Suprapubic skin (tissue), 4 donors: ENCODE measurements around the gene MICAL2. TPM values are rescaled to one million over a fixed set of nuclear protein-coding genes. Genes with fewer than 3 reads are reported as not detected.
A peak's percentile ranks its signal among the peaks of the same experiment; 100 is the strongest.

Experiments used
- DNase-seq, 2 donors: peaks; one replicate each; pipeline ENCODE4 v3.0.0-alpha.2; 2019; ENCODE audit warnings: low spot score in 2 of 2
- H3K27ac ChIP-seq: fragments of 200-600 bp; sonication (generic); one replicate; pipeline ENCODE4 v1.5.1; 2019
- H3K27me3 ChIP-seq: fragments of 200-600 bp; sonication (generic); one replicate; pipeline ENCODE4 v1.5.1; 2019
- H3K36me3 ChIP-seq: fragments of 200-600 bp; sonication (generic); one replicate; pipeline ENCODE4 v1.5.1; 2019
- H3K4me1 ChIP-seq: fragments of 200-600 bp; sonication (generic); one replicate; pipeline ENCODE4 v1.5.1; 2019
- H3K4me3 ChIP-seq: fragments of 200-600 bp; sonication (generic); one replicate; pipeline ENCODE4 v1.5.1; 2019; ENCODE audit warnings: mild to moderate bottlenecking
- H3K9me3 ChIP-seq: fragments of 200-600 bp; sonication (generic); one replicate; pipeline ENCODE4 v1.5.1; 2019
- EP300 ChIP-seq: sonication (generic); formaldehyde crosslinking; IDR thresholded peaks from one replicate; pipeline ENCODE4 v1.6.1; 2017; ENCODE audit warnings: antibody characterized with exemption
- POLR2A ChIP-seq, 2 donors: fragments of 450-650 bp; IDR thresholded peaks; one replicate each; pipeline ENCODE4 v1.6.1; 2017; ENCODE audit warnings: antibody characterized with exemption in 2 of 2, mild to moderate bottlenecking in 2 of 2, moderate library complexity in 2 of 2
- POLR2AphosphoS5 ChIP-seq, 3 donors: sonication (generic); formaldehyde crosslinking; IDR thresholded peaks; one replicate each; pipeline ENCODE4 v1.6.1; 2017; ENCODE audit warnings: antibody characterized with exemption in 3 of 3
- WGBS: methylation state at CpG from one replicate; pipeline ENCODE4 v1.1.5; 2018; 5-methylcytosine and 5-hydroxymethylcytosine counted together
- total RNA-seq, 4 donors: library from RNA; depleted of rRNA; stranded (reverse); fragments of >200 nt; gene quantifications; one replicate each; pipeline ENCODE4 v1.1.0, GENCODE V29; 2016
- TF ChIP-seq, protein P1 (sequence below), 2 donors: fragments of 200-600 bp in 1 of 2; fragments of 450-650 bp in 1 of 2; sonication (generic) in 1 of 2; IDR thresholded peaks; one replicate each; pipeline ENCODE4 v1.5.1; 2016 to 2019; ENCODE audit warnings: antibody characterized with exemption in 2 of 2, mild to moderate bottlenecking in 1 of 2, moderate library complexity in 1 of 2

Gene MICAL2
- total RNA-seq, 4 donors from 2014 or later, result 117 to 232 (median 164) TPM

GRCh38 chr11:12285811-12286222 lies 175.4 kb downstream of the MICAL2 start:
- Histone ChIP-seq H3K27ac (peak overlapping the region; percentile 1), H3K9me3 (no peaks in the 10 kb centered on the region), H3K4me3 (no peak overlapping the region), H3K27me3 (no peaks in the 10 kb centered on the region), H3K4me1 (peaks cover 22% of the 10 kb centered on the region), H3K36me3 (no peaks in the 10 kb centered on the region)
- TF ChIP-seq POLR2AphosphoS5 (IDR thresholded peaks at IDR 0.05) (no peak), POLR2A (IDR thresholded peaks at IDR 0.05) (no peak), EP300 (no peak)
- TF ChIP-seq, protein P1, sequence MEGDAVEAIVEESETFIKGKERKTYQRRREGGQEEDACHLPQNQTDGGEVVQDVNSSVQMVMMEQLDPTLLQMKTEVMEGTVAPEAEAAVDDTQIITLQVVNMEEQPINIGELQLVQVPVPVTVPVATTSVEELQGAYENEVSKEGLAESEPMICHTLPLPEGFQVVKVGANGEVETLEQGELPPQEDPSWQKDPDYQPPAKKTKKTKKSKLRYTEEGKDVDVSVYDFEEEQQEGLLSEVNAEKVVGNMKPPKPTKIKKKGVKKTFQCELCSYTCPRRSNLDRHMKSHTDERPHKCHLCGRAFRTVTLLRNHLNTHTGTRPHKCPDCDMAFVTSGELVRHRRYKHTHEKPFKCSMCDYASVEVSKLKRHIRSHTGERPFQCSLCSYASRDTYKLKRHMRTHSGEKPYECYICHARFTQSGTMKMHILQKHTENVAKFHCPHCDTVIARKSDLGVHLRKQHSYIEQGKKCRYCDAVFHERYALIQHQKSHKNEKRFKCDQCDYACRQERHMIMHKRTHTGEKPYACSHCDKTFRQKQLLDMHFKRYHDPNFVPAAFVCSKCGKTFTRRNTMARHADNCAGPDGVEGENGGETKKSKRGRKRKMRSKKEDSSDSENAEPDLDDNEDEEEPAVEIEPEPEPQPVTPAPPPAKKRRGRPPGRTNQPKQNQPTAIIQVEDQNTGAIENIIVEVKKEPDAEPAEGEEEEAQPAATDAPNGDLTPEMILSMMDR (IDR thresholded peaks at IDR 0.05), result no peak
- 73% methylated on average over 6 of the region's 6 CpGs for WGBS
- peak; percentile 43 to 44 for DNase-seq

DNA sequence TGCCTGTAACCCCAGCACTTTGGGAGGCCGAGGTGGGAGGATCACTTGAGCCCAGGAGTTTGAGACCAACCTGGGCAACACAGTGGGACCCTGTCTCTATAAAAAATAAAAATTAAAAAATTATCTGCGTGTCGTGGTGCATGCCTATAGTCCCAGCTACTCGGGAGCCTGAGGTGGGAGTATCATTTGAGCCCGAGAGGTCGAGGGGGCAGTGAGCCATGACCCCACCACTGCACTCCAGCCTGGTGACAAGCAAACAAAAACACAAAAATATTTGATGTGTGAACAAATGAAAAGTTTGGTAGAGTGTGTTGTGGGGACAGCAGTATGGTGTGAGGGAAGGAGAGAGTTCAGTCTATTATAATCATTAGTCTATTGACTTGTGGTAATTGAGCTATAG lies 176.2 kb downstream of the MICAL2 start:
- no peak overlapping the region for H3K27ac ChIP-seq
- 90% methylated on average over 6 of the region's 6 CpGs for WGBS

GRCh38 chr11:12287009-12287373 lies 176.6 kb downstream of the MICAL2 start:
- WGBS, result 13% methylated on average over 2 of the region's 2 CpGs
- Histone ChIP-seq H3K36me3 (peaks cover 3% of the 10 kb centered on the region), H3K27me3 (no peaks in the 10 kb centered on the region), H3K4me1 (peaks cover 19% of the 10 kb centered on the region), H3K9me3 (no peaks in the 10 kb centered on the region), H3K4me3 (no peak overlapping the region), H3K27ac (peak overlapping the region; percentile 52)
- peak; percentile 49 to 51 for DNase-seq
- TF ChIP-seq POLR2A (IDR thresholded peaks at IDR 0.05) (no peak), EP300 (no peak), POLR2AphosphoS5 (IDR thresholded peaks at IDR 0.05) (no peak)
- TF ChIP-seq, protein P1 (IDR thresholded peaks at IDR 0.05), result no peak

More for the DNA sequence above, 176.2 kb downstream of the MICAL2 start:
- DNase-seq, result peak; percentile 30 to 32
- peaks cover 22% of the 10 kb centered on the region for H3K4me1 ChIP-seq
- H3K4me3 ChIP-seq, result no peak overlapping the region
- H3K27me3 ChIP-seq, result no peaks in the 10 kb centered on the region
- no peaks in the 10 kb centered on the region for H3K9me3 ChIP-seq
- TF ChIP-seq, protein P1 (IDR thresholded peaks at IDR 0.05), result no peak
- no peak for TF ChIP-seq POLR2A (IDR thresholded peaks at IDR 0.05)
- no peak for TF ChIP-seq POLR2AphosphoS5 (IDR thresholded peaks at IDR 0.05)
- TF ChIP-seq EP300, result no peak
- H3K36me3 ChIP-seq, result no peaks in the 10 kb centered on the region

- Histone ChIP-seq H3K27me3 (no peaks in the 10 kb centered on the region), H3K4me3 (no peak overlapping the region), H3K9me3 (no peaks in the 10 kb centered on the region), H3K4me1 (peaks cover 19% of the 10 kb centered on the region), H3K36me3 (peaks cover 8% of the 10 kb centered on the region), H3K27ac (peak overlapping the region; percentile 52)
- TF ChIP-seq POLR2A (IDR thresholded peaks at IDR 0.05), result no peak
- WGBS, result 88% methylated on average over 8 of the region's 13 CpGs
- DNase-seq, result peak; percentile 65 to 77
Measured at GRCh38 chr11:12287374-12288211, 177.2 kb downstream of the MICAL2 start.

DNA sequence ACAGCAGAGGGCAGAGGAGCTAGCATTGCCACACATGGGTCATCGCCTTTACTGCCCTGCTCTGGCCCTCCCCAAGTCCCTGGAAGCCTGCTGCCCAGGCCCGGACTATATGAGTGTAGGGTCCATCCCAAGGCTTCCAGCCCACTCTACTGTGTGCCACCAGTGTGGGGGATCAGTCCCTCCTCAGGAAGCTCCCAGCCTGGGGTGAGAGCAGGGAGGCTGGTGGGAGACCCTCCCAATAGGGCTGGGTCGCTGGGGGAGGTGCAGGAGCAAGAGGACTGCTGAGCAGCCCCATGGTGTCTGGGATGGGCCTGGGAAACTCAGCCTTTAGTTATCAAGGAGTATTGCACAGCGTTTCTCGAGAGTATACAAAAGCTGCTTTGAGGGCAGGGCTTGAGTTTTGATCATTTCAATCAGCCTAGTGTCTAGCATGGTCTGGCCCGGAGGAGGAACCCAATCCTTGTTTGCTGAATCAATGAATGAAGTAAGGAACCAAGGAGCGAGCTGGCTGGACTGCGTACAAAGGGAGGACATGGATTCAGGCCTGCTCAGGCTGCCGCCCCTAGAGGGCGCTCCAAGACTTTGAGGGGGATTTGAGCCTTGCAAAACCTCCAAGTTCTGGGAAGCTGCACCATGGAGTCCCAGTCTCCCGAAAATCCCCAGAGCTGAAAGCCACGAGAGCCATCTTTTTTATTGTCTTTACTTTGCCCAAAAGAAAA lies 178.0 kb downstream of the MICAL2 start:
- H3K27me3 ChIP-seq, result no peaks in the 10 kb centered on the region
- no peak overlapping the region for H3K4me3 ChIP-seq
- peak; percentile 78 to 85 for DNase-seq
- no peak overlapping the region for H3K27ac ChIP-seq
- WGBS, result 43% methylated on average over 10 of the region's 12 CpGs
- TF ChIP-seq EP300 (no peak), POLR2AphosphoS5 (IDR thresholded peaks at IDR 0.05) (no peak)
- TF ChIP-seq, protein P1 (IDR thresholded peaks at IDR 0.05), result peak; percentile 55 to 78
- H3K36me3 ChIP-seq, result peaks cover 12% of the 10 kb centered on the region
- H3K4me1 ChIP-seq, result peaks cover 19% of the 10 kb centered on the region
- no peaks in the 10 kb centered on the region for H3K9me3 ChIP-seq
